Measurements from ENCODE around the gene TMPRSS13.

GRCh38 chr11:117915672-117916235 is 13.4 kb downstream of the TMPRSS13 start:
- no peak for TF ChIP-seq CTCF (IDR thresholded peaks at IDR 0.05)
- TF ChIP-seq POLR2A (IDR thresholded peaks at IDR 0.05) = no peak
